IMR-90 (cell line): Measurements from ENCODE around the gene TAB2. TPM values are rescaled to one million over a fixed set of nuclear protein-coding genes. Genes with fewer than 3 reads are reported as not detected.
"Not testable (repeated sequence)": the region's sequence is repeated elsewhere in the genome, so short reads cannot be mapped to it uniquely, and the experiment has no call there.

Experiments
- ATAC-seq: fragments of 200-7000 bp; cut with Tn5 transposase; 2 replicates; pipeline ENCODE4 v1.9.1; 2020; ENCODE audit warnings: low read depth, mild to moderate bottlenecking, moderate library complexity
- BruUV-seq: library from RNA; stranded (reverse); fragments of 400-500 nt; replicated peaks from 2 replicates; lab custom pipeline; 2021; lab: Mats Ljungman, UMichigan
- CTCF ChIA-PET: fragments of 300-600 bp; formaldehyde crosslinking; extraction: SDS; loops from one replicate; lab custom pipeline; 2021; ENCODE audit warnings: antibody characterized with exemption; lab: Yijun Ruan, JAX
- POLR2A ChIA-PET: fragments of 300-600 bp; sonication (Branson Sonifier 250); formaldehyde crosslinking; loops from one replicate; lab custom pipeline; 2022; ENCODE audit warnings: antibody characterized with exemption; ENCODE audit not compliant: unreplicated experiment; lab: Charles Lee
- DNase-seq: peaks from one replicate; pipeline ENCODE4 v3.0.0; 2013
- H2AFZ ChIP-seq: replicated peaks from 2 replicates; pipeline ENCODE3; 2013; ENCODE audit warnings: low read length, mild to moderate bottlenecking; ENCODE audit not compliant: poor library complexity
- H2AK5ac ChIP-seq: 2 replicates; pipeline ENCODE4 v1.6.1; 2013; ENCODE audit warnings: low read depth, low read length, inconsistent platforms
- H2AK9ac ChIP-seq: replicated peaks from 2 replicates; pipeline ENCODE3; 2013; ENCODE audit warnings: mild to moderate bottlenecking, low read depth, low read length, moderate library complexity; ENCODE audit not compliant: poor library complexity
- H2BK120ac ChIP-seq: 2 replicates; pipeline ENCODE4 v1.6.1; 2013; ENCODE audit warnings: low read depth, low read length, inconsistent platforms
- H2BK15ac ChIP-seq: 3 replicates; pipeline ENCODE4 v1.6.1; 2013; ENCODE audit warnings: low read depth, low read length, inconsistent platforms
- H2BK20ac ChIP-seq: 2 replicates; pipeline ENCODE4 v1.6.1; 2013; ENCODE audit warnings: low read depth, mild to moderate bottlenecking, inconsistent platforms, low read length, moderate library complexity
- H2BK5ac ChIP-seq: 2 replicates; pipeline ENCODE4 v1.6.1; 2013; ENCODE audit warnings: mild to moderate bottlenecking, low read depth, low read length, inconsistent platforms; ENCODE audit not compliant: poor library complexity, severe bottlenecking
- H3K14ac ChIP-seq: replicated peaks from 2 replicates; pipeline ENCODE4 v1.6.1; 2013; ENCODE audit warnings: low read depth, low read length, inconsistent platforms
- H3K18ac ChIP-seq: 2 replicates; pipeline ENCODE4 v1.6.1; 2013; ENCODE audit warnings: low read depth, low read length, control low read depth
- H3K23ac ChIP-seq: 2 replicates; pipeline ENCODE4 v1.6.1; 2013; ENCODE audit warnings: low read depth, low read length, inconsistent platforms
- H3K27ac ChIP-seq: 2 replicates; pipeline ENCODE4 v1.5.1; 2013; ENCODE audit warnings: mild to moderate bottlenecking, control low read depth, low read length; ENCODE audit not compliant: insufficient read depth
- H3K27me3 ChIP-seq: 2 replicates; pipeline ENCODE4 v1.6.1; 2013; ENCODE audit warnings: low read length; ENCODE audit not compliant: control insufficient read depth, insufficient read depth
- H3K36me3 ChIP-seq: 2 replicates; pipeline ENCODE4 v1.6.1; 2013; ENCODE audit warnings: low read length, mixed read lengths; ENCODE audit not compliant: control insufficient read depth, insufficient read depth
- H3K4ac ChIP-seq: 2 replicates; pipeline ENCODE4 v1.6.1; 2013; ENCODE audit warnings: low read depth, low read length, inconsistent platforms
- H3K4me1 ChIP-seq: 2 replicates; pipeline ENCODE4 v1.6.1; 2013; ENCODE audit warnings: low read length, mixed read lengths; ENCODE audit not compliant: control insufficient read depth, insufficient read depth
- H3K4me2 ChIP-seq: 2 replicates; pipeline ENCODE4 v1.6.1; 2013; ENCODE audit warnings: low read depth, mild to moderate bottlenecking, control low read depth, low read length, moderate library complexity
- H3K4me3 ChIP-seq: 2 replicates; pipeline ENCODE4 v1.5.1; 2013; ENCODE audit warnings: low read depth, mild to moderate bottlenecking, control low read depth, low read length, moderate library complexity; ENCODE audit not compliant: insufficient read depth
- H3K56ac ChIP-seq: 2 replicates; pipeline ENCODE4 v1.6.1; 2013; ENCODE audit warnings: low read length, inconsistent platforms; ENCODE audit not compliant: insufficient read depth; ENCODE audit errors: extremely low read depth
- H3K79me1 ChIP-seq, 2 experiments: 2 replicates each; pipeline ENCODE4 v1.6.1; 2013; ENCODE audit warnings: low read length in 2 of 2, inconsistent platforms in 1 of 2, low read depth in 1 of 2
- H3K9ac ChIP-seq: 2 replicates; pipeline ENCODE4 v1.6.1; 2013; ENCODE audit warnings: low read depth, low read length, control low read depth
- H3K9me1 ChIP-seq: 2 replicates; pipeline ENCODE4 v1.6.1; 2013; ENCODE audit warnings: low read length, inconsistent platforms; ENCODE audit not compliant: insufficient read depth
- H3K9me3 ChIP-seq: 2 replicates; pipeline ENCODE4 v1.6.1; 2013; ENCODE audit warnings: low read length; ENCODE audit not compliant: control insufficient read depth, insufficient read depth
- H4K20me1 ChIP-seq: 2 replicates; pipeline ENCODE4 v1.6.1; 2013; ENCODE audit warnings: low read length, inconsistent platforms; ENCODE audit not compliant: insufficient read depth
- H4K5ac ChIP-seq: 2 replicates; pipeline ENCODE4 v1.6.1; 2013; ENCODE audit warnings: mild to moderate bottlenecking, low read depth, low read length, control low read depth
- H4K8ac ChIP-seq, 2 experiments: 2 replicates each; pipeline ENCODE4 v1.6.1; 2013; ENCODE audit warnings: low read depth in 2 of 2, low read length in 2 of 2, control low read depth in 1 of 2, inconsistent platforms in 1 of 2
- H4K91ac ChIP-seq: 2 replicates; pipeline ENCODE4 v1.6.1; 2013; ENCODE audit warnings: low read depth, low read length, inconsistent platforms; ENCODE audit not compliant: insufficient read depth
- NFE2L2 ChIP-seq: fragments of 150-350 bp; IDR thresholded peaks from 2 replicates; pipeline ENCODE4 v1.6.1; 2016; ENCODE audit warnings: low read depth, mild to moderate bottlenecking, low read length
- RAD21 ChIP-seq: IDR thresholded peaks from 2 replicates; pipeline ENCODE4 v1.6.1; 2012; ENCODE audit warnings: low read length, improper control_type of control experiment
- SMC3 ChIP-seq: fragments of 150-350 bp; IDR thresholded peaks from 2 replicates; pipeline ENCODE4 v1.6.1; 2016; ENCODE audit warnings: low read depth, mild to moderate bottlenecking, antibody characterized with exemption, low read length, moderate library complexity
- WGBS, 2 experiments: methylation state at CpG; one replicate each; pipeline versions ENCODE4 v1.1.5 to v1.1.7; 2013; ENCODE audit warnings: missing lambda C conversion rate in 2 of 2; ENCODE audit not compliant: insufficient read length in 1 of 2; ENCODE audit errors: extremely low coverage in 2 of 2; 5-methylcytosine and 5-hydroxymethylcytosine counted together
- dilution Hi-C: fragments of 300-500 bp; cut with HindIII; formaldehyde crosslinking; loops from one replicate; pipeline ENCODE4 v1.14.3; 2018; ENCODE audit warnings: low sequenced_read_pairs; ENCODE audit not compliant: unreplicated experiment
- in situ Hi-C: fragments of 300-500 bp; cut with MboI; formaldehyde crosslinking; loops from 3 replicates; pipeline ENCODE4 v1.14.3; 2019; ENCODE audit warnings: low sequenced_read_pairs, inconsistent platforms, mixed read lengths
- intact Hi-C: fragments of 100-400 bp; cut with micrococcal nuclease; formaldehyde crosslinking; loops from 2 replicates; pipeline ENCODE4 v1.10.0; 2022
- polyA plus RNA-seq, 3 experiments: library from polyadenylated mRNA; depleted of rRNA; stranded (reverse); fragments of >200 nt; gene quantifications; 2 replicates each; pipeline ENCODE4 v1.2.3, GENCODE V29; 2012; ENCODE audit warnings: low replicate concordance in 1 of 3
- total RNA-seq: library from RNA; depleted of rRNA; stranded (reverse); fragments of >200 nt; gene quantifications from 2 replicates; pipeline ENCODE4 v1.2.3, GENCODE V29; 2012

Gene TAB2
- total and polyA plus RNA-seq, 2 of the 4 experiments (the other 2 are of a cell fraction), result 20.8 to 25.3 TPM

- Histone ChIP-seq H4K20me1 (peaks cover 56% of the 10 kb centered on the region), H3K23ac (no peak overlapping the region)
- dilution Hi-C loops, result no loop called here
Measured at GRCh38 chr6:149319422-149319821, 1.9 kb downstream of the TAB2 start.

GRCh38 chr6:149320016-149320415 is 2.5 kb downstream of the TAB2 start:
- H3K9ac ChIP-seq, H3K27ac ChIP-seq, H2BK20ac ChIP-seq, H3K4me1 ChIP-seq, H2AFZ ChIP-seq, H2BK120ac ChIP-seq, BruUV-seq, H2BK5ac ChIP-seq, H2BK15ac ChIP-seq, H4K91ac ChIP-seq, H2AK5ac ChIP-seq, in situ Hi-C loops, H3K4ac ChIP-seq, H3K4me3 ChIP-seq, H3K36me3 ChIP-seq, ATAC-seq, H3K9me1 ChIP-seq, CTCF ChIA-PET, H4K8ac ChIP-seq, intact Hi-C loops, H3K27me3 ChIP-seq, H3K56ac ChIP-seq, H3K9me3 ChIP-seq, H3K23ac ChIP-seq, dilution Hi-C loops, H3K18ac ChIP-seq, DNase-seq, H3K14ac ChIP-seq, POLR2A ChIA-PET, H2AK9ac ChIP-seq, H4K5ac ChIP-seq: not testable (repeated sequence)
- peak overlapping the region; percentile 100 for H3K4me2 ChIP-seq
- H3K79me1 ChIP-seq, result peaks cover 0 to 42% of the 10 kb centered on the region in 2 experiments; a peak in 3 of 4 replicates
- WGBS, 2 experiments, result no CpG with 5 or more reads among the region's 10 CpGs
- H4K20me1 ChIP-seq, result peaks cover 61% of the 10 kb centered on the region

More at GRCh38 chr6:149319422-149319821, 1.9 kb downstream of the TAB2 start:
- TF ChIP-seq RAD21 (no peak), SMC3 (no peak), NFE2L2 (no peak)
- no CpG with 5 or more reads among the region's 3 CpGs for WGBS, 2 experiments
- Histone ChIP-seq H3K4me3 (peak overlapping the region; percentile 99), H4K91ac (no peak overlapping the region), H3K4ac (no peak overlapping the region), H2AFZ (no peak overlapping the region), H2AK5ac (no peak overlapping the region), H3K36me3 (no peaks in the 10 kb centered on the region), H2BK20ac (no peak overlapping the region), H2BK120ac (no peak overlapping the region), H3K4me1 (peaks cover 5% of the 10 kb centered on the region), H3K14ac (no peak overlapping the region), H4K8ac (no peak overlapping the region), H3K9ac (peak overlapping the region; percentile 94; the same call in 1 of the 2 replicates), H2BK5ac (peak overlapping the region; percentile 15), H3K4me2 (peak overlapping the region; percentile 100), H3K9me1 (peaks cover 3% of the 10 kb centered on the region), H3K18ac (no peak overlapping the region), H2BK15ac (no peak overlapping the region), H3K27me3 (no peaks in the 10 kb centered on the region; the same call in 1 of the 2 replicates), H3K27ac (no peak overlapping the region; the same call in 1 of the 2 replicates), H3K79me1 (peaks cover 0 to 36% of the 10 kb centered on the region in 2 experiments; a peak in 3 of 4 replicates), H4K5ac (no peak overlapping the region), H2AK9ac (no peak overlapping the region), H3K9me3 (no peaks in the 10 kb centered on the region), H3K56ac (no peak overlapping the region)
- no peak for ATAC-seq
- in situ Hi-C loops (no loop called here), intact Hi-C loops (loop anchor here (1.0 to 5.0 kb wide), 4 partner anchors 15 to 237 kb away; no protein-coding TSS in a partner anchor)
- POLR2A ChIA-PET, result no interaction called here
- BruUV-seq, result no TSS peak
- CTCF ChIA-PET, result interaction anchor here (1.2 kb wide), 1 partner anchor 13 kb away, joined by 3 read pairs; no protein-coding TSS in a partner anchor
- no peak for DNase-seq
